Neural progenitor cell (in vitro differentiated cells): ENCODE results near the gene GABPB2.

Experiments
- CTCF ChIP-seq: fragments of 200-600 bp; sonication (generic); IDR thresholded peaks from 2 replicates; pipeline ENCODE4 v1.5.1; 2017; ENCODE audit warnings: antibody characterized with exemption, mild to moderate bottlenecking
- EZH2 ChIP-seq: fragments of 200-600 bp; sonication (generic); IDR thresholded peaks from 2 replicates; pipeline ENCODE4 v1.6.1; 2017; ENCODE audit warnings: antibody characterized with exemption, mild to moderate bottlenecking, moderate library complexity
- EZH2phosphoT487 ChIP-seq: fragments of 200-600 bp; sonication (generic); IDR thresholded peaks from 2 replicates; pipeline ENCODE4 v1.6.1; 2017; ENCODE audit warnings: antibody characterized with exemption

- TF ChIP-seq CTCF, result no peak
- TF ChIP-seq EZH2, result no peak
- no peak for TF ChIP-seq EZH2phosphoT487
These were observed 43.3 kb downstream of the GABPB2 start for GRCh38 chr1:151113877-151114276.
